ENCODE results near the gene POLA2.

DNA sequence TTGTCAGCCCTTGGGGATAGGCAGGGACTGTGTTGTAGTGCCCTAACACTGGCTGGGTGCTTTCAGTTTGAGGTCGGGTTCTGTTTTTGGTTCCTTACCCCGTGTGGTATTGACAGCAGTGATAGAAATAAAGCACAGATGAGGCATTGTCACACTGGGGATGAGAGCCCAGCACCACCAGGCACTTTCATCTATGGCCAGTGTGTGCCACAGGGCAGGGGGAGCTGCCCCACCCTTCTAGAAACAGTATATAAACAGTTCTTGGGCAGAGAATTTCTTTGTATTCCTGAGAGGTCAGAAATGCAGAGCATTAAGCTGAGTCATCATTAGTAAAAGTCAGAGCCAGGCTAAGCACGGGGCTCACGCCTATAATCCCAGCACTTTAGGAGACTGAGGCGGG is 29.9 kb downstream of the POLA2 start:
- TF ChIP-seq, protein P1, sequence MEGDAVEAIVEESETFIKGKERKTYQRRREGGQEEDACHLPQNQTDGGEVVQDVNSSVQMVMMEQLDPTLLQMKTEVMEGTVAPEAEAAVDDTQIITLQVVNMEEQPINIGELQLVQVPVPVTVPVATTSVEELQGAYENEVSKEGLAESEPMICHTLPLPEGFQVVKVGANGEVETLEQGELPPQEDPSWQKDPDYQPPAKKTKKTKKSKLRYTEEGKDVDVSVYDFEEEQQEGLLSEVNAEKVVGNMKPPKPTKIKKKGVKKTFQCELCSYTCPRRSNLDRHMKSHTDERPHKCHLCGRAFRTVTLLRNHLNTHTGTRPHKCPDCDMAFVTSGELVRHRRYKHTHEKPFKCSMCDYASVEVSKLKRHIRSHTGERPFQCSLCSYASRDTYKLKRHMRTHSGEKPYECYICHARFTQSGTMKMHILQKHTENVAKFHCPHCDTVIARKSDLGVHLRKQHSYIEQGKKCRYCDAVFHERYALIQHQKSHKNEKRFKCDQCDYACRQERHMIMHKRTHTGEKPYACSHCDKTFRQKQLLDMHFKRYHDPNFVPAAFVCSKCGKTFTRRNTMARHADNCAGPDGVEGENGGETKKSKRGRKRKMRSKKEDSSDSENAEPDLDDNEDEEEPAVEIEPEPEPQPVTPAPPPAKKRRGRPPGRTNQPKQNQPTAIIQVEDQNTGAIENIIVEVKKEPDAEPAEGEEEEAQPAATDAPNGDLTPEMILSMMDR (conservative IDR thresholded peaks at IDR 0.05 in 1 of 2, IDR thresholded peaks at IDR 0.05 in 1 of 2; ENCODE audit: extremely low read depth in 1 of 2, insufficient read depth in 1 of 2, low read depth in 1 of 2, low read length in 2 of 2): no peak
- no peak for TF ChIP-seq EZH2 (IDR thresholded peaks at IDR 0.05; ENCODE audit: borderline replicate concordance, low read length)

Measured in mammary epithelial cell (primary cell).